GM06990 (cell line): Measurements from ENCODE around the gene NTM.
A peak's percentile ranks its signal among the peaks of the same experiment; 100 is the strongest.

Experiments used
- DNase-seq: peaks from one replicate; pipeline ENCODE4 v3.0.0-alpha.2; 2011; ENCODE audit not compliant: insufficient read length; ENCODE audit errors: extremely low read depth
- H3K27me3 ChIP-seq: replicated peaks from 2 replicates; pipeline ENCODE4 v1.6.0; 2011; ENCODE audit warnings: low read length; ENCODE audit not compliant: control insufficient read depth, insufficient read depth
- H3K36me3 ChIP-seq: 2 replicates; pipeline ENCODE4 v1.5.1; 2011; ENCODE audit warnings: low read length; ENCODE audit not compliant: control insufficient read depth, insufficient read depth
- H3K4me3 ChIP-seq: replicated peaks from 2 replicates; pipeline ENCODE4 v1.5.1; 2011; ENCODE audit warnings: low read depth, mild to moderate bottlenecking, control low read depth, low read length
- CTCF ChIP-seq: IDR thresholded peaks from 2 replicates; pipeline ENCODE4 v1.5.1; 2011; ENCODE audit warnings: low read length, control low read depth, mild to moderate bottlenecking, inconsistent platforms; ENCODE audit not compliant: insufficient read depth, poor library complexity, severe bottlenecking

The NTM gene

GRCh38 chr11:131691181-131692041 is 321.0 kb downstream of the NTM start:
- H3K36me3 ChIP-seq: no peaks in the 10 kb centered on the region
- H3K4me3 ChIP-seq: no peak overlapping the region
- peak; percentile 46 for DNase-seq
- peak; percentile 34 for TF ChIP-seq CTCF
- H3K27me3 ChIP-seq: no peaks in the 10 kb centered on the region; the same call in none of the 2 replicates

GRCh38 chr11:131692151-131692550 is 321.7 kb downstream of the NTM start:
- TF ChIP-seq CTCF: no peak
- H3K36me3 ChIP-seq: no peaks in the 10 kb centered on the region
- no peak overlapping the region for H3K4me3 ChIP-seq
- no peak for DNase-seq
- no peaks in the 10 kb centered on the region; the same call in none of the 2 replicates for H3K27me3 ChIP-seq

GRCh38 chr11:131692961-131693360 is 322.5 kb downstream of the NTM start:
- no peak for DNase-seq
- Histone ChIP-seq H3K36me3 (no peaks in the 10 kb centered on the region), H3K4me3 (no peak overlapping the region), H3K27me3 (no peaks in the 10 kb centered on the region; the same call in none of the 2 replicates)
- no peak for TF ChIP-seq CTCF

GRCh38 chr11:131693756-131694155 is 323.3 kb downstream of the NTM start:
- no peak for TF ChIP-seq CTCF

GRCh38 chr11:131694526-131695424 is 324.4 kb downstream of the NTM start:
- TF ChIP-seq CTCF: peak; percentile 92
- H3K4me3 ChIP-seq: no peak overlapping the region
- DNase-seq: no peak
- H3K27me3 ChIP-seq: no peaks in the 10 kb centered on the region; the same call in none of the 2 replicates
- no peaks in the 10 kb centered on the region for H3K36me3 ChIP-seq

More at GRCh38 chr11:131693756-131694155, 323.3 kb downstream of the NTM start:
- no peaks in the 10 kb centered on the region for H3K36me3 ChIP-seq
- H3K4me3 ChIP-seq: no peak overlapping the region
- no peak for DNase-seq
- H3K27me3 ChIP-seq: no peaks in the 10 kb centered on the region; the same call in none of the 2 replicates
